B cell (primary cell): ENCODE results near the gene SNAP29. TPM values are rescaled to one million over a fixed set of nuclear protein-coding genes. Genes with fewer than 3 reads are reported as not detected.
"Not testable (repeated sequence)": the region's sequence is repeated elsewhere in the genome, so short reads cannot be mapped to it uniquely, and the experiment has no call there.

ENCODE experiments used
- ATAC-seq: fragments of 200-7000 bp; cut with Tn5 transposase; one replicate; pipeline ENCODE4 v1.10.0; 2021; ENCODE audit warnings: low read depth, mild to moderate bottlenecking, moderate number of reproducible peaks, moderate library complexity
- CTCF ChIA-PET: fragments of 350-600 bp; sonication (Branson Sonifier 250); formaldehyde crosslinking; loops from one replicate; lab custom pipeline; 2021; ENCODE audit warnings: antibody characterized with exemption, inconsistent platforms; lab: Charles Lee
- POLR2A ChIA-PET: fragments of 350-600 bp; sonication (Branson Sonifier 250); formaldehyde crosslinking; loops from one replicate; lab custom pipeline; 2021; ENCODE audit warnings: antibody characterized with exemption; lab: Charles Lee
- DNase-seq: peaks from one replicate; pipeline ENCODE4 v3.0.0; 2013
- H2AFZ ChIP-seq: 2 replicates; pipeline ENCODE4 v1.6.1; 2012; ENCODE audit warnings: mild to moderate bottlenecking, low read depth, low read length; ENCODE audit not compliant: insufficient read depth, poor library complexity, severe bottlenecking
- H3K27ac ChIP-seq, 2 donors: 1 replicate in 1 of 2; 2 replicates in 1 of 2; pipeline ENCODE4 v1.5.1; 2012 to 2013; ENCODE audit warnings: low read length in 2 of 2, mild to moderate bottlenecking in 2 of 2, moderate library complexity in 1 of 2
- H3K27me3 ChIP-seq, 4 experiments: fragments of 200-600 bp in 1 of 4; sonication (generic) in 1 of 4; replicated peaks in 1 of 4; 1 replicate in 2 of 4; 2 replicates in 2 of 4; pipeline versions ENCODE4 v1.6.1 to v1.7.0; 2013 to 2016; ENCODE audit warnings: low read length in 3 of 4, mild to moderate bottlenecking in 2 of 4, mixed read lengths in 1 of 4, moderate library complexity in 1 of 4; ENCODE audit not compliant: insufficient read depth in 4 of 4, control insufficient read depth in 3 of 4; ENCODE audit errors: control extremely low read depth in 1 of 4
- H3K36me3 ChIP-seq, 2 experiments: replicated peaks in 1 of 2; 1 replicate in 1 of 2; 2 replicates in 1 of 2; pipeline versions ENCODE4 v1.6.1 to v1.7.1; 2013; ENCODE audit warnings: low read length in 1 of 2; ENCODE audit not compliant: insufficient read depth in 2 of 2, control insufficient read depth in 1 of 2; ENCODE audit errors: control extremely low read depth in 1 of 2, extremely low read depth in 1 of 2
- H3K4me1 ChIP-seq, 2 donors: fragments of 200-600 bp in 1 of 2; sonication (generic) in 1 of 2; 1 replicate in 1 of 2; 2 replicates in 1 of 2; pipeline versions ENCODE4 v1.5.1 to v1.6.1; 2013 to 2017; ENCODE audit warnings: low read length in 2 of 2; ENCODE audit not compliant: control insufficient read depth in 2 of 2, insufficient read depth in 2 of 2
- H3K4me2 ChIP-seq: replicated peaks from 2 replicates; pipeline ENCODE3; 2012; ENCODE audit warnings: mild to moderate bottlenecking, low read depth, low read length; ENCODE audit not compliant: poor library complexity, severe bottlenecking
- H3K4me3 ChIP-seq, 5 experiments: fragments of 200-600 bp in 1 of 5; sonication (generic) in 1 of 5; 1 replicate in 3 of 5; 2 replicates in 2 of 5; pipeline versions ENCODE4 v1.5.1 to v1.7.0; 2011 to 2016; ENCODE audit warnings: low read length in 4 of 5, mild to moderate bottlenecking in 4 of 5, low read depth in 2 of 5, control low read depth in 1 of 5, moderate library complexity in 1 of 5; ENCODE audit not compliant: insufficient read depth in 1 of 5; ENCODE audit errors: control extremely low read depth in 1 of 5, extremely low read depth in 1 of 5
- H3K79me2 ChIP-seq: fragments of 200-600 bp; sonication (generic); one replicate; pipeline ENCODE4 v1.6.0; 2016; ENCODE audit warnings: low read length; ENCODE audit not compliant: control insufficient read depth, insufficient read depth
- H3K9ac ChIP-seq: fragments of 200-600 bp; sonication (generic); 2 replicates; pipeline ENCODE4 v1.6.1; 2017; ENCODE audit warnings: mild to moderate bottlenecking, low read length, moderate library complexity
- H3K9me3 ChIP-seq, 3 donors: one replicate each; pipeline versions ENCODE4 v1.6.1 to v1.7.1; 2013; ENCODE audit warnings: low read length in 2 of 3; ENCODE audit not compliant: control insufficient read depth in 2 of 3, insufficient read depth in 1 of 3; ENCODE audit errors: control extremely low read depth in 1 of 3
- H4K20me1 ChIP-seq: 2 replicates; pipeline ENCODE4 v1.6.0; 2012; ENCODE audit warnings: mild to moderate bottlenecking, low read length; ENCODE audit not compliant: insufficient read depth, control insufficient read depth, poor library complexity, severe bottlenecking
- H3K27ac Mint-ChIP-seq: one replicate; pipeline ENCODE4 v1.8.0; 2021; ENCODE audit warnings: mixed read lengths
- H3K27me3 Mint-ChIP-seq: one replicate; pipeline ENCODE4 v1.8.0; 2021; ENCODE audit warnings: mixed read lengths
- H3K4me1 Mint-ChIP-seq: one replicate; pipeline ENCODE4 v1.8.0; 2021; ENCODE audit warnings: mixed read lengths
- H3K4me3 Mint-ChIP-seq: one replicate; pipeline ENCODE4 v1.8.0; 2021; ENCODE audit warnings: mixed read lengths
- H3K9me3 Mint-ChIP-seq: one replicate; pipeline ENCODE4 v1.8.0; 2022; ENCODE audit warnings: mixed read lengths; ENCODE audit not compliant: insufficient read depth
- CTCF ChIP-seq: fragments of 200-600 bp; IDR thresholded peaks from one replicate; pipeline ENCODE4 v1.8.0; 2022; ENCODE audit warnings: antibody characterized with exemption, mild to moderate bottlenecking
- EZH2 ChIP-seq: IDR thresholded peaks from 2 replicates; pipeline ENCODE4 v1.6.1; 2012; ENCODE audit warnings: borderline replicate concordance, low read depth, mild to moderate bottlenecking, moderate library complexity, low read length; ENCODE audit not compliant: insufficient read depth, poor library complexity, severe bottlenecking
- WGBS: methylation state at CpG from one replicate; pipeline ENCODE4 v1.1.5; 2013; ENCODE audit warnings: missing lambda C conversion rate; ENCODE audit not compliant: insufficient coverage; 5-methylcytosine and 5-hydroxymethylcytosine counted together
- intact Hi-C: fragments of 100-400 bp; cut with micrococcal nuclease; formaldehyde crosslinking; loops from one replicate; pipeline ENCODE4 v1.10.0; 2022
- polyA plus RNA-seq: library from polyadenylated mRNA; depleted of rRNA; stranded (reverse); fragments of >200 nt; gene quantifications from 2 replicates; pipeline ENCODE4 v1.2.3, GENCODE V29; 2012
- total RNA-seq, 2 donors: library from RNA; stranded (reverse); fragments of 120-200 nt in 1 of 2; gene quantifications; 1 replicate in 1 of 2; 2 replicates in 1 of 2; pipeline versions ENCODE4 v1.2.3 to v1.2.4, GENCODE V29; 2013 to 2022

The SNAP29 gene
- total and polyA plus RNA-seq, 2 donors (not counting 1 experiment from before 2014, with no cell fraction given), result 13.4 to 17.4 TPM

GRCh38 chr22:20899827-20900423 lies 41.1 kb downstream of the SNAP29 start:
- intact Hi-C loops, result no loop called here
- Histone ChIP-seq H3K9ac (no peak overlapping the region), H3K27me3 (no peaks in the 10 kb centered on the region), H3K9me3 (no peaks in the 10 kb centered on the region), H3K4me1 (no peaks in the 10 kb centered on the region), H3K36me3 (no peaks in the 10 kb centered on the region), H3K27ac (no peak overlapping the region), H2AFZ (no peak overlapping the region), H3K79me2 (no peaks in the 10 kb centered on the region), H3K4me3 (no peak overlapping the region), H3K4me2 (no peak overlapping the region), H4K20me1 (no peaks in the 10 kb centered on the region)
- TF ChIP-seq CTCF (no peak), EZH2 (no peak)
- POLR2A ChIA-PET, result no interaction called here
- Mint-ChIP-seq H3K27me3 (no peaks in the 10 kb centered on the region), H3K27ac (no peak overlapping the region), H3K4me1 (no peaks in the 10 kb centered on the region), H3K9me3 (no peaks in the 10 kb centered on the region), H3K4me3 (no peak overlapping the region)
- DNase-seq, result no peak
- WGBS, result 56% methylated on average over 5 of the region's 7 CpGs
- no peak for ATAC-seq
- CTCF ChIA-PET, result no interaction called here

- H3K4me1 Mint-ChIP-seq, H3K9ac ChIP-seq, H3K27me3 Mint-ChIP-seq, DNase-seq, H3K79me2 ChIP-seq, POLR2A ChIA-PET, H3K9me3 Mint-ChIP-seq, H3K4me3 ChIP-seq, H3K27me3 ChIP-seq, H3K27ac ChIP-seq, H3K4me2 ChIP-seq, H3K4me3 Mint-ChIP-seq, H3K36me3 ChIP-seq, intact Hi-C loops, H3K27ac Mint-ChIP-seq, H3K4me1 ChIP-seq, H3K9me3 ChIP-seq, H2AFZ ChIP-seq, H4K20me1 ChIP-seq, ATAC-seq: not testable (repeated sequence)
- CTCF ChIA-PET, result interaction anchor here (0.7 kb wide), 2 partner anchors 80 to 746 kb away, joined by 3 to 4 read pairs; partner anchors contain the start of gene LZTR1
- WGBS, result 100% methylated on average over 1 of the region's 18 CpGs
Observed at GRCh38 chr22:20901093-20902033, 42.6 kb downstream of the SNAP29 start.
